Spleen (tissue), 11 donors: ENCODE data around the gene RASSF1. TPM values are rescaled to one million over a fixed set of nuclear protein-coding genes. Genes with fewer than 3 reads are reported as not detected.
A peak's percentile ranks its signal among the peaks of the same experiment; 100 is the strongest.

Experiments
- DNase-seq: peaks from one replicate; pipeline ENCODE4 v3.0.0-alpha.2; 2020
- H3K27ac ChIP-seq, 8 donors: fragments of 200-600 bp; sonication (generic) in 7 of 8; 1 replicate in 4 of 8; 2 replicates in 4 of 8; pipeline versions ENCODE4 v1.5.0 to v1.8.0; 2016 to 2021; ENCODE audit warnings: inconsistent platforms in 4 of 8, mild to moderate bottlenecking in 4 of 8, moderate library complexity in 1 of 8
- H3K27me3 ChIP-seq, 7 donors: fragments of 200-600 bp; sonication (generic) in 6 of 7; replicated peaks in 1 of 7; 1 replicate in 4 of 7; 2 replicates in 3 of 7; pipeline versions ENCODE4 v1.5.0 to v1.8.0; 2016 to 2021; ENCODE audit warnings: inconsistent platforms in 3 of 7, mild to moderate bottlenecking in 1 of 7
- H3K36me3 ChIP-seq, 6 donors: fragments of 200-600 bp; sonication (generic) in 5 of 6; 1 replicate in 4 of 6; 2 replicates in 2 of 6; pipeline versions ENCODE4 v1.5.0 to v1.8.0; 2016 to 2021; ENCODE audit warnings: inconsistent platforms in 2 of 6
- H3K4me1 ChIP-seq, 6 donors: fragments of 200-600 bp; sonication (generic) in 5 of 6; 1 replicate in 3 of 6; 2 replicates in 3 of 6; pipeline versions ENCODE4 v1.5.0 to v1.8.0; 2016 to 2021; ENCODE audit warnings: inconsistent platforms in 3 of 6
- H3K4me3 ChIP-seq, 8 donors: fragments of 200-600 bp; sonication (generic) in 7 of 8; 1 replicate in 4 of 8; 2 replicates in 4 of 8; pipeline versions ENCODE4 v1.5.0 to v1.8.0; 2016 to 2021; ENCODE audit warnings: inconsistent platforms in 4 of 8, mild to moderate bottlenecking in 4 of 8, moderate library complexity in 2 of 8
- H3K9me3 ChIP-seq, 8 donors: fragments of 200-600 bp; sonication (generic) in 7 of 8; 1 replicate in 4 of 8; 2 replicates in 4 of 8; pipeline versions ENCODE4 v1.5.0 to v1.8.0; 2016 to 2021; ENCODE audit warnings: inconsistent platforms in 4 of 8
- CTCF ChIP-seq, 11 experiments: fragments of 200-600 bp in 7 of 11; fragments of 450-650 bp in 4 of 11; sonication (generic) in 4 of 11; IDR thresholded peaks in 8 of 11; conservative IDR thresholded peaks in 3 of 11; 1 replicate in 7 of 11; 2 replicates in 4 of 11; pipeline versions ENCODE4 v1.4.0 to v1.8.0; 2016 to 2021; ENCODE audit warnings: antibody characterized with exemption in 11 of 11, inconsistent platforms in 4 of 11, mild to moderate bottlenecking in 1 of 11
- POLR2A ChIP-seq, 3 donors: fragments of 450-650 bp; IDR thresholded peaks; one replicate each; pipeline ENCODE4 v1.5.1; 2017; ENCODE audit warnings: antibody characterized with exemption in 3 of 3, mild to moderate bottlenecking in 1 of 3
- POLR2AphosphoS5 ChIP-seq, 3 donors: sonication (generic); formaldehyde crosslinking; IDR thresholded peaks; one replicate each; pipeline ENCODE4 v1.5.1; 2017; ENCODE audit warnings: antibody characterized with exemption in 3 of 3
- WGBS, 5 donors: extraction: QIAGEN DNeasy Blood & Tissue Kit in 3 of 5; methylation state at CpG; one replicate each; pipeline versions ENCODE4 v1.1.5 to v1.1.7; 2013 to 2018; 5-methylcytosine and 5-hydroxymethylcytosine counted together
- intact Hi-C: fragments of 100-400 bp; cut with DNase I; formaldehyde crosslinking; loops from one replicate; pipeline ENCODE4 v1.15.0; 2023; ENCODE audit warnings: low total_unique reads
- polyA plus RNA-seq, 3 donors: library from polyadenylated mRNA; stranded (reverse); fragments of 200-250 nt; gene quantifications; one replicate each; pipeline ENCODE4 v1.2.1, GENCODE V29; 2013
- total RNA-seq, 7 donors: library from RNA; depleted of rRNA in 3 of 7; stranded (reverse); fragments of >200 nt in 3 of 7; fragmentation: NEBNext Ultra II Directional in 4 of 7; extraction: Animal tissue kit (Norgen Biotek cat#: 25700) in 4 of 7; gene quantifications; one replicate each; pipeline versions ENCODE4 v1.1.0 to v1.2.1, GENCODE V29; 2016 to 2021
- donor health status: healthy with polysubstance abuse.
- donor health status: DM: no; HTN: no; CAD: no; lungs with moderate emphysema.
- donor health status: DM: no; HTN: no; CAD: no.
- donor health status: Bipolar disorder and iron deficiency.
- donor health status: healthy.
- donor health status: DM: no; HTN: no; CAD: no.
- donor health status: DM: yes; HTN: yes; CAD: no.

RASSF1 gene
- total and polyA plus RNA-seq, 10 donors = 48.3 to 113 (median 64.7) TPM

- H3K27me3 ChIP-seq = no peaks in the 10 kb centered on the region
- no peak overlapping the region for H3K4me3 ChIP-seq
- peak overlapping the region in 4 of 8 donors; percentile 3 to 38 (median 20) for H3K27ac ChIP-seq
- TF ChIP-seq POLR2AphosphoS5 (IDR thresholded peaks at IDR 0.05) (peak in 1 of 3 donors; percentile 51), CTCF (IDR thresholded peaks at IDR 0.05 in 8 of 11, conservative IDR thresholded peaks at IDR 0.05 in 3 of 11) (no peak)
- H3K9me3 ChIP-seq = peaks cover 0 to 20% (median 14%) of the 10 kb centered on the region in 8 donors
- H3K4me1 ChIP-seq = peaks cover 7 to 62% (median 32%) of the 10 kb centered on the region in 6 donors
- intact Hi-C loops = no loop called here
- H3K36me3 ChIP-seq = peaks cover 0 to 19% (median 3%) of the 10 kb centered on the region in 6 donors
- no peak for DNase-seq
Observed at GRCh38 chr3:50304601-50305000, 36.0 kb downstream of the RASSF1 start.

- intact Hi-C loops = no loop called here
- Histone ChIP-seq H3K9me3 (peaks cover 0 to 10% (median 5%) of the 10 kb centered on the region in 8 donors), H3K4me3 (peak within 1 kb of the TSS; percentile 6 to 90 (median 34)), H3K27me3 (no peaks in the 10 kb centered on the region), H3K36me3 (peaks cover 0 to 8% (median 0%) of the 10 kb centered on the region in 6 donors), H3K4me1 (peaks cover 14 to 70% (median 38%) of the 10 kb centered on the region in 6 donors), H3K27ac (peak within 1 kb of the TSS; percentile 2 to 98 (median 94))
- 38 to 73% (median 56%) methylated on average over 9 to 14 of the region's 14 CpGs for WGBS, 5 donors
- TF ChIP-seq CTCF (IDR thresholded peaks at IDR 0.05 in 8 of 11, conservative IDR thresholded peaks at IDR 0.05 in 3 of 11) = peak in 1 of 11 experiments; percentile 34
- TF ChIP-seq POLR2A (IDR thresholded peaks at IDR 0.05) = no peak
- TF ChIP-seq POLR2AphosphoS5 (IDR thresholded peaks at IDR 0.05) = peak; percentile 86 to 88 (median 86)
- DNase-seq = peak; percentile 91
Observed at GRCh38 chr3:50303013-50303815, 37.4 kb downstream of the RASSF1 start, which contains the start of gene HYAL1. HYAL1 (minus strand) TSS chr3:50303574; CDS start chr3:50302956, 618 bp downstream.

- H3K4me3 ChIP-seq = peak overlapping the region; percentile 6 to 90 (median 34)
- peaks cover 18 to 79% (median 45%) of the 10 kb centered on the region in 6 donors for H3K4me1 ChIP-seq
- peak; percentile 79 for DNase-seq
- peaks cover 0 to 1% (median 0%) of the 10 kb centered on the region in 8 donors for H3K9me3 ChIP-seq
- TF ChIP-seq POLR2AphosphoS5 (IDR thresholded peaks at IDR 0.05) (peak; percentile 18 to 69 (median 22)), POLR2A (IDR thresholded peaks at IDR 0.05) (no peak), CTCF (IDR thresholded peaks at IDR 0.05 in 8 of 11, conservative IDR thresholded peaks at IDR 0.05 in 3 of 11) (no peak)
- H3K27ac ChIP-seq = peak overlapping the region; percentile 2 to 98 (median 94)
- intact Hi-C loops = no loop called here
- 71 to 83% (median 78%) methylated on average over 24 to 32 of the region's 32 CpGs for WGBS, 5 donors
- H3K27me3 ChIP-seq = no peaks in the 10 kb centered on the region
- peaks cover 0 to 5% (median 0%) of the 10 kb centered on the region in 6 donors for H3K36me3 ChIP-seq
Observed at GRCh38 chr3:50302095-50303012, 38.3 kb downstream of the RASSF1 start.
